Germinal center (tissue), 1 donor: ENCODE results near the gene ARHGAP32.
"Not testable (repeated sequence)": the region's sequence is repeated elsewhere in the genome, so short reads cannot be mapped to it uniquely, and the experiment has no call there.

Experiments
- DNase-seq: peaks from one replicate; pipeline ENCODE4 v3.0.0; 2012; ENCODE audit warnings: mixed read lengths, low spot score

ARHGAP32 gene

GRCh38 chr11:129202646-129203045 is 10.5 kb upstream of the ARHGAP32 start:
- DNase-seq, result no peak

GRCh38 chr11:129195682-129196081 is 3.6 kb upstream of the ARHGAP32 start:
- DNase-seq, result no peak

- no peak for DNase-seq
Measured at GRCh38 chr11:129191649-129192048, 476 bp downstream of the ARHGAP32 start.

- DNase-seq, result no peak
Measured at GRCh38 chr11:129190087-129190486, 2.0 kb downstream of the ARHGAP32 start.

GRCh38 chr11:129189646-129190045 is 2.5 kb downstream of the ARHGAP32 start:
- DNase-seq, result no peak

GRCh38 chr11:129185082-129185481 is 7.0 kb downstream of the ARHGAP32 start:
- not testable (repeated sequence) for DNase-seq

GRCh38 chr11:129184581-129184980 is 7.5 kb downstream of the ARHGAP32 start:
- no peak for DNase-seq

GRCh38 chr11:129167315-129167714 is 24.8 kb downstream of the ARHGAP32 start:
- DNase-seq, result no peak

GRCh38 chr11:129163714-129164164 is 28.4 kb downstream of the ARHGAP32 start:
- DNase-seq, result no peak

- DNase-seq, result not testable (repeated sequence)
Measured at GRCh38 chr11:129157080-129157479, 35.0 kb downstream of the ARHGAP32 start.

- DNase-seq, result no peak
Measured at GRCh38 chr11:129155745-129156144, 36.4 kb downstream of the ARHGAP32 start.

- DNase-seq, result no peak
Measured at GRCh38 chr11:129148487-129148886, 43.6 kb downstream of the ARHGAP32 start.

GRCh38 chr11:129146191-129146590 is 45.9 kb downstream of the ARHGAP32 start:
- no peak for DNase-seq

- DNase-seq, result no peak
Measured at GRCh38 chr11:129145276-129145675, 46.8 kb downstream of the ARHGAP32 start.

GRCh38 chr11:129144256-129144655 is 47.9 kb downstream of the ARHGAP32 start:
- no peak for DNase-seq

- DNase-seq, result no peak
Measured at GRCh38 chr11:129143335-129143734, 48.8 kb downstream of the ARHGAP32 start.

- no peak for DNase-seq
Measured at GRCh38 chr11:129141748-129142523, 50.2 kb downstream of the ARHGAP32 start.

- DNase-seq, result no peak
Measured at GRCh38 chr11:129131316-129131715, 60.8 kb downstream of the ARHGAP32 start.

- DNase-seq, result not testable (repeated sequence)
Measured at GRCh38 chr11:129128881-129129620, 63.1 kb downstream of the ARHGAP32 start.

- no peak for DNase-seq
Measured at GRCh38 chr11:129119036-129119435, 73.1 kb downstream of the ARHGAP32 start.

GRCh38 chr11:129117595-129118350 is 74.4 kb downstream of the ARHGAP32 start:
- DNase-seq, result peak; percentile 13
